CD4-positive, alpha-beta T cell (primary cell): ENCODE results near the gene ELP4. TPM values are rescaled to one million over a fixed set of nuclear protein-coding genes. Genes with fewer than 3 reads are reported as not detected.

Experiments
- ATAC-seq: fragments of 200-7000 bp; cut with Tn5 transposase; one replicate; pipeline ENCODE4 v1.10.0; 2022; ENCODE audit warnings: mild to moderate bottlenecking; ENCODE audit not compliant: poor library complexity
- CTCF ChIA-PET: fragments of 350-600 bp; sonication (Branson Sonifier 250); formaldehyde crosslinking; loops from one replicate; lab custom pipeline; 2021; ENCODE audit warnings: antibody characterized with exemption, inconsistent platforms; lab: Charles Lee
- POLR2A ChIA-PET: fragments of 350-600 bp; sonication (Branson Sonifier 250); formaldehyde crosslinking; loops from one replicate; lab custom pipeline; 2021; ENCODE audit warnings: antibody characterized with exemption, inconsistent platforms; lab: Charles Lee
- DNase-seq, 14 experiments: peaks; one replicate each; pipeline ENCODE4 v3.0.0-alpha.2; 2013 to 2020; ENCODE audit warnings: mixed read lengths in 2 of 14
- H3K27ac ChIP-seq, 2 donors: one replicate each; pipeline versions ENCODE4 v1.5.1 to v1.7.0; 2013; ENCODE audit warnings: low read length in 2 of 2, low read depth in 1 of 2, mild to moderate bottlenecking in 1 of 2
- H3K27me3 ChIP-seq, 2 experiments: 1 replicate in 1 of 2; 2 replicates in 1 of 2; pipeline versions ENCODE4 v1.6.1 to v1.7.0; 2013; ENCODE audit warnings: low read length in 2 of 2, control low read depth in 1 of 2, mild to moderate bottlenecking in 1 of 2, moderate library complexity in 1 of 2; ENCODE audit not compliant: insufficient read depth in 2 of 2, control insufficient read depth in 1 of 2
- H3K36me3 ChIP-seq: one replicate; pipeline ENCODE4 v1.6.1; 2013; ENCODE audit warnings: low read length, control low read depth; ENCODE audit not compliant: insufficient read depth
- H3K4me1 ChIP-seq: one replicate; pipeline ENCODE4 v1.6.1; 2013; ENCODE audit warnings: low read length, control low read depth; ENCODE audit not compliant: insufficient read depth
- H3K4me3 ChIP-seq: one replicate; pipeline ENCODE4 v1.5.1; 2013; ENCODE audit warnings: mild to moderate bottlenecking, low read length, moderate library complexity
- H3K9me3 ChIP-seq, 2 experiments: 1 replicate in 1 of 2; 2 replicates in 1 of 2; pipeline versions ENCODE4 v1.6.1 to v1.7.0; 2013; ENCODE audit warnings: low read length in 2 of 2, mild to moderate bottlenecking in 2 of 2, control low read depth in 1 of 2, moderate library complexity in 1 of 2; ENCODE audit not compliant: control insufficient read depth in 1 of 2, insufficient read depth in 1 of 2
- H3K27ac Mint-ChIP-seq: one replicate; pipeline ENCODE4 v1.8.0; 2020; ENCODE audit warnings: mixed read lengths
- H3K27me3 Mint-ChIP-seq: one replicate; pipeline ENCODE4 v1.8.0; 2021; ENCODE audit warnings: mixed read lengths
- H3K36me3 Mint-ChIP-seq: one replicate; pipeline ENCODE4 v1.8.0; 2021; ENCODE audit warnings: low read depth, mixed read lengths
- H3K4me1 Mint-ChIP-seq: one replicate; pipeline ENCODE4 v1.8.0; 2021; ENCODE audit warnings: low read depth, mixed read lengths
- H3K4me3 Mint-ChIP-seq: one replicate; pipeline ENCODE4 v1.8.0; 2020; ENCODE audit warnings: mild to moderate bottlenecking, mixed read lengths
- H3K9me3 Mint-ChIP-seq: one replicate; pipeline ENCODE4 v1.8.0; 2020; ENCODE audit warnings: mixed read lengths
- intact Hi-C, 2 experiments: fragments of 100-400 bp; cut with DNase I in 1 of 2; cut with micrococcal nuclease in 1 of 2; formaldehyde crosslinking; loops; one replicate each; pipeline versions ENCODE4 v1.15.1 to v1.9.0; 2023 to 2025; cut with DNase I, micrococcal nuclease
- total RNA-seq, 174 experiments: library from RNA in 2 of 174; stranded (reverse) in 2 of 174; gene quantifications; one replicate each; pipeline ENCODE4 v1.2.3 and lab custom pipeline; 2021 to 2026
- TF ChIP-seq, protein P1 (sequence below): fragments of 200-600 bp; IDR thresholded peaks from one replicate; pipeline ENCODE4 v1.8.0; 2022; ENCODE audit warnings: antibody characterized with exemption, mild to moderate bottlenecking

Gene ELP4
- total RNA-seq, 2 experiments from 2014 or later: 9.5 to 10.3 TPM

DNA sequence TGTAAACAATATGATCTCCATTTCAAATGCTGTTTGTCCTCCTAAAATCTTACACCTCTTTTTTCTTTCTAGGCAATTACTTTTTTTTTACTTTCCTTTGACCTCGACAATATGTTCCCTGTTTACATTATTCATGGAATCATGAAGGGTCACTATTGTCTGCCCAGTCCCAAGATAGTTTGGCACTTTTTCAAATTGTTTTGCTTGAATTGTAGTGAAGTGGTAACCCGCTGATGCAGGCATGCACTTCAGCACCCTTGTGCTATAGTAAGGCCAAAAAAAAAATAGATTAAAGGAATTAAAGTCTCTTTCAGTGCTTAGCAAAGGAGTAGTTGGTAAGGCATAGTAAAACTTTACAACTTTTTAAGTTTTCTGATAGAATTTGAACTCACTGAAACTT lies 210.7 kb downstream of the ELP4 start:
- H3K4me1 ChIP-seq: no peaks in the 10 kb centered on the region
- intact Hi-C loops: no loop called here
- POLR2A ChIA-PET: no interaction called here
- Mint-ChIP-seq H3K27ac (no peak overlapping the region), H3K27me3 (no peaks in the 10 kb centered on the region), H3K4me1 (no peaks in the 10 kb centered on the region), H3K9me3 (no peaks in the 10 kb centered on the region), H3K36me3 (peaks cover 55% of the 10 kb centered on the region), H3K4me3 (no peak overlapping the region)
- TF ChIP-seq, protein P1, sequence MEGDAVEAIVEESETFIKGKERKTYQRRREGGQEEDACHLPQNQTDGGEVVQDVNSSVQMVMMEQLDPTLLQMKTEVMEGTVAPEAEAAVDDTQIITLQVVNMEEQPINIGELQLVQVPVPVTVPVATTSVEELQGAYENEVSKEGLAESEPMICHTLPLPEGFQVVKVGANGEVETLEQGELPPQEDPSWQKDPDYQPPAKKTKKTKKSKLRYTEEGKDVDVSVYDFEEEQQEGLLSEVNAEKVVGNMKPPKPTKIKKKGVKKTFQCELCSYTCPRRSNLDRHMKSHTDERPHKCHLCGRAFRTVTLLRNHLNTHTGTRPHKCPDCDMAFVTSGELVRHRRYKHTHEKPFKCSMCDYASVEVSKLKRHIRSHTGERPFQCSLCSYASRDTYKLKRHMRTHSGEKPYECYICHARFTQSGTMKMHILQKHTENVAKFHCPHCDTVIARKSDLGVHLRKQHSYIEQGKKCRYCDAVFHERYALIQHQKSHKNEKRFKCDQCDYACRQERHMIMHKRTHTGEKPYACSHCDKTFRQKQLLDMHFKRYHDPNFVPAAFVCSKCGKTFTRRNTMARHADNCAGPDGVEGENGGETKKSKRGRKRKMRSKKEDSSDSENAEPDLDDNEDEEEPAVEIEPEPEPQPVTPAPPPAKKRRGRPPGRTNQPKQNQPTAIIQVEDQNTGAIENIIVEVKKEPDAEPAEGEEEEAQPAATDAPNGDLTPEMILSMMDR: no peak
- no peak overlapping the region for H3K4me3 ChIP-seq
- H3K36me3 ChIP-seq: no peaks in the 10 kb centered on the region
- H3K9me3 ChIP-seq: no peaks in the 10 kb centered on the region
- no peaks in the 10 kb centered on the region for H3K27me3 ChIP-seq
- CTCF ChIA-PET: no interaction called here
- DNase-seq (no peak), ATAC-seq (no peak)
- H3K27ac ChIP-seq: no peak overlapping the region

DNA sequence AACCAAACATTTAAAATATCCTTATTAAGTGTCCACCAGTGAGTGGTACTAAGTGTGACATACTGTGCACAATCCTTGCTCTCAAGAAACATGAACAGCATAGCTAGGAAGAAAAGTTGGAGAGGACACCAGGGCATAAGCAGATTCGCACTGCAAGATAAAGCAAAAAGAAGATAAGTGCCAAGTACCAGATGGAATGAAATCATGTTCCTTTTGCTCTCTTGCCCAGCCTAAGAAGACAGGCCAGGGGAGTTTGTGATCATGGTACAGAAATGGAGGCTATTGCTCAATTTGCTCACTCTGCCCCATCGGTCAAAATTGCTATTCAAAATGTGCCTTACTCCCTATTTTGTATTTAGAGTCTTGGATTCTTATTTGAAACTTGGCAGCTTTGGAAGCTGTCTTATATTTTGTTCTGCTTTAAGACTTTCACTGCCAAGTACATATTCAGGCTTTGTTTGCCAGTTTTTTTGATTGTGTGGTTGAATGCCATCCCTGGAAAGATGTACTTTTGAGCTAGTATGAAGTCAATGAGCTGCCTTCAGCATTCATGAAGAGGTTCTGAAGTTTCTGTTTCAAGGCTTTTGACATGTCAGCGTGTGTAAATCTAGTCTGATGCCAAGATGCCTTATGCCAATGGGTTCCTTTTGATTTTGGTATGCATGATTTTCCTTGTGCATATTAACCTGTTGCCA lies 211.3 kb downstream of the ELP4 start:
- peaks cover 57% of the 10 kb centered on the region for H3K36me3 Mint-ChIP-seq
- H3K27me3 Mint-ChIP-seq: no peaks in the 10 kb centered on the region
- no peaks in the 10 kb centered on the region for H3K27me3 ChIP-seq
- ATAC-seq (no peak), DNase-seq (no peak)
- CTCF ChIA-PET: no interaction called here
- no peaks in the 10 kb centered on the region for H3K9me3 ChIP-seq
- H3K36me3 ChIP-seq: no peaks in the 10 kb centered on the region
- TF ChIP-seq, protein P1: no peak
- H3K9me3 Mint-ChIP-seq: no peaks in the 10 kb centered on the region
- H3K27ac Mint-ChIP-seq: no peak overlapping the region
- no peak overlapping the region for H3K27ac ChIP-seq
- POLR2A ChIA-PET: no interaction called here
- no peaks in the 10 kb centered on the region for H3K4me1 ChIP-seq
- H3K4me3 Mint-ChIP-seq: no peak overlapping the region
- intact Hi-C loops: no loop called here
- H3K4me1 Mint-ChIP-seq: no peaks in the 10 kb centered on the region
- no peak overlapping the region for H3K4me3 ChIP-seq

DNA sequence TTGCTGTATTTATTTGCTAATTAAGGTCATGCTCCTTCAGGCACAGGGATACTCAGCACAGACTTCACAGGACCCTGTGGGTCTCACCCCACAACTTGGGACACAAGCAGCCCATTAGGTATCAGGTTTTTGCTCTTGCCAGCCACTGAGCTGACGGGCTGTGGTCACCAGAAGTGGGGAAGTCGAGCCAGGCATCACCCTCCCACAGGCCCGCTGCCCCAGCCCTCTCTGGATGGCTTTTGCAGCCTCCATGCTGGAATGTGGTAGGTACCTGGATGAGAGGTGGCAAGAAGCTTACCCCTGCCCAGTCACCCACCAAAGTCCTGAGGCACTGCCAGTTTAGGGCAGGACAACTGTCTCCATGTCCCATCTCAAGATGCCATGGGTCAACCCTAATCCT lies 213.2 kb downstream of the ELP4 start:
- no peak for ATAC-seq
- Histone ChIP-seq H3K4me3 (no peak overlapping the region), H3K27ac (no peak overlapping the region), H3K4me1 (no peaks in the 10 kb centered on the region), H3K9me3 (no peaks in the 10 kb centered on the region), H3K27me3 (no peaks in the 10 kb centered on the region), H3K36me3 (no peaks in the 10 kb centered on the region)
- Mint-ChIP-seq H3K9me3 (peaks cover 3% of the 10 kb centered on the region), H3K4me3 (no peak overlapping the region), H3K27me3 (no peaks in the 10 kb centered on the region), H3K27ac (no peak overlapping the region), H3K4me1 (no peaks in the 10 kb centered on the region), H3K36me3 (peaks cover 68% of the 10 kb centered on the region)
- intact Hi-C loops: no loop called here
- ChIA-PET POLR2A (no interaction called here), CTCF (no interaction called here)
- no peak for DNase-seq
- TF ChIP-seq, protein P1: no peak
